MCF 10A (cell line): Measurements from ENCODE around the gene SKOR1. TPM values are rescaled to one million over a fixed set of nuclear protein-coding genes. Genes with fewer than 3 reads are reported as not detected.

ENCODE experiments used
- BruUV-seq: library from RNA; stranded (reverse); fragments of 400-500 nt; replicated peaks from 2 replicates; lab custom pipeline; 2021; lab: Mats Ljungman, UMichigan
- CTCF ChIA-PET: fragments of 300-600 bp; sonication (Branson Sonifier 250); formaldehyde crosslinking; extraction: SDS; loops from one replicate; lab custom pipeline; 2021; ENCODE audit warnings: antibody characterized with exemption, inconsistent platforms; lab: Yijun Ruan, JAX
- POLR2A ChIA-PET: fragments of 300-600, 350-650 bp; sonication (Branson Sonifier 250); formaldehyde crosslinking; extraction: SDS; loops from one replicate; lab custom pipeline; 2020; ENCODE audit warnings: antibody characterized with exemption, inconsistent platforms; lab: Yijun Ruan, JAX
- DNase-seq: peaks from one replicate; pipeline ENCODE4 v3.0.0-alpha.2; 2018; ENCODE audit not compliant: unreplicated experiment
- H3K27ac Mint-ChIP-seq: one replicate; pipeline ENCODE4 v1.8.0; 2022; ENCODE audit warnings: mild to moderate bottlenecking, low read depth, mixed read lengths; ENCODE audit not compliant: unreplicated experiment
- H3K27me3 Mint-ChIP-seq: one replicate; pipeline ENCODE4 v1.8.0; 2022; ENCODE audit warnings: mixed read lengths; ENCODE audit not compliant: insufficient read depth, unreplicated experiment
- H3K36me3 Mint-ChIP-seq: one replicate; pipeline ENCODE4 v1.8.0; 2022; ENCODE audit warnings: mild to moderate bottlenecking, moderate library complexity, mixed read lengths; ENCODE audit not compliant: insufficient read depth, unreplicated experiment
- H3K4me1 Mint-ChIP-seq: one replicate; pipeline ENCODE4 v1.8.0; 2022; ENCODE audit warnings: mixed read lengths; ENCODE audit not compliant: insufficient read depth, unreplicated experiment
- H3K4me3 Mint-ChIP-seq: one replicate; pipeline ENCODE4 v1.8.0; 2022; ENCODE audit warnings: mild to moderate bottlenecking, moderate library complexity, mixed read lengths; ENCODE audit not compliant: unreplicated experiment
- H3K9me3 Mint-ChIP-seq: one replicate; pipeline ENCODE4 v1.8.0; 2022; ENCODE audit warnings: mixed read lengths; ENCODE audit not compliant: unreplicated experiment
- CTCF ChIP-seq: fragments of 200-600 bp; IDR thresholded peaks from one replicate; pipeline ENCODE4 v1.8.0; 2022; ENCODE audit warnings: antibody characterized with exemption, mild to moderate bottlenecking; ENCODE audit not compliant: unreplicated experiment
- intact Hi-C: fragments of 100-400 bp; cut with micrococcal nuclease; formaldehyde crosslinking; loops from 2 replicates; pipeline ENCODE4 v1.14.1; 2022
- total RNA-seq: library from RNA; stranded (reverse); gene quantifications from 2 replicates; pipeline ENCODE4 v1.2.3, GENCODE V29; 2022

Gene SKOR1
- total RNA-seq, 1 experiment from 2014 or later, result 0.07 TPM

- intact Hi-C loops, result no loop called here
- H3K4me3 Mint-ChIP-seq, result no peak overlapping the region
- peaks cover 64% of the 10 kb centered on the region for H3K27me3 Mint-ChIP-seq
- POLR2A ChIA-PET, result no interaction called here
- peaks cover 12% of the 10 kb centered on the region for H3K4me1 Mint-ChIP-seq
- no peak overlapping the region for H3K27ac Mint-ChIP-seq
- no peak for TF ChIP-seq CTCF
- H3K9me3 Mint-ChIP-seq, result no peaks in the 10 kb centered on the region
- no peak for DNase-seq
- CTCF ChIA-PET, result interaction anchor here (0.7 kb wide), 2 partner anchors 16 to 309 kb away, joined by 3 to 4 read pairs; no protein-coding TSS in a partner anchor
- no peaks in the 10 kb centered on the region for H3K36me3 Mint-ChIP-seq
- BruUV-seq, result no TSS peak
Observed at GRCh38 chr15:67821784-67822440, 3.4 kb upstream of the SKOR1 start.

- no peak for TF ChIP-seq CTCF
- CTCF ChIA-PET, result interaction anchor here (0.7 kb wide), 1 partner anchor 16 kb away, joined by 4 read pairs; no protein-coding TSS in a partner anchor
- Mint-ChIP-seq H3K9me3 (no peaks in the 10 kb centered on the region), H3K27ac (no peak overlapping the region), H3K4me1 (peaks cover 12% of the 10 kb centered on the region), H3K36me3 (no peaks in the 10 kb centered on the region), H3K4me3 (no peak overlapping the region), H3K27me3 (peaks cover 64% of the 10 kb centered on the region)
- BruUV-seq, result no TSS peak
- POLR2A ChIA-PET, result no interaction called here
- no peak for DNase-seq
- intact Hi-C loops, result no loop called here
Observed at GRCh38 chr15:67822537-67823313, 2.6 kb upstream of the SKOR1 start.

- TF ChIP-seq CTCF, result no peak
- no peak for DNase-seq
- Mint-ChIP-seq H3K4me3 (peak overlapping the region; percentile 35), H3K27me3 (peaks cover 64% of the 10 kb centered on the region), H3K27ac (no peak overlapping the region), H3K4me1 (peaks cover 12% of the 10 kb centered on the region), H3K9me3 (no peaks in the 10 kb centered on the region), H3K36me3 (no peaks in the 10 kb centered on the region)
- intact Hi-C loops, result no loop called here
- CTCF ChIA-PET, result interaction anchor here (0.7 to 1.6 kb wide), 3 partner anchors 8 to 108 kb away, joined by 3 to 5 read pairs (median 3); no protein-coding TSS in a partner anchor
- BruUV-seq, result no TSS peak
- POLR2A ChIA-PET, result no interaction called here
Observed at GRCh38 chr15:67823314-67824196, 1.8 kb upstream of the SKOR1 start.
